Kidney capillary endothelial cell (primary cell): ENCODE measurements around the gene LTBP1.

Experiments used
- DNase-seq: peaks from one replicate; pipeline ENCODE4 v3.0.0-alpha.2; 2018; ENCODE audit warnings: low spot score

Gene LTBP1

DNA sequence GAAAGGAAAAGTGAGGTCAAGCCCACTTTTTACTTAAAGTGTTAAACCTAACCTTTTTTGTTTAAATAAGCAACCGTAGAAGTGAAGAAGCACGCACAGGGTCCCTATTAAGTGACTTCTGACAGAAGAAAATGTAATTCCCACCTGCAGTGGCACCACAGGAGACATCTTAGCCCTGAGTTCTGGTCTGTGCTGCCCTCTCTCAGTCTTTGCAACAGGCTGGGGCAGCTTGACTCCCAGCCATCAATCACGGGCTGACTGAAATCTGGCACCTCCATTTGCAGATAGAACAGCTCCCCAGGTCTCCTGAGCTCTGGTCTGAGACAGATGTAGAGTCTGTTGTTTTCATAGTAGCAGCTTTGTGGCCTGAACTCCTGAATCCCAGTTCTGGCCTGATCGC, 170.0 kb downstream of the LTBP1 start:
- no peak for DNase-seq

DNA sequence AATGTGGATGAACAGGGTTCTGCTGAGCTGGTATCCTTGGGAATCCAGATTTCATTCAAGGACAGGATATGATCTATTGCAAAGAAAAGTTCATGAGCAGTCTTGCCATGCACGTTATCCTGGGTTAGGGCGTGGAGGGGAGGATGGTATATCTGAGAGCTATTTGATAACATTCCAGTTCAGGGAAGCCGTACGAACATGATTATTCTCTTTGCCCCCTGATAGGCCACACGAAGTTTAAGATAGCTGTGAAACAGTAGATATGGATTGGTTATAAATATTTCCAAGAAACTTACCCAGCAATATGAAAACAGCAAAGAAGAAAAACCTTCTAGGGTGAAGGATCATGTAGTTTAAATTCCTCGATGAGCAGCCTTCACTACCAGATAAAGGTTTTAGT, 171.9 kb downstream of the LTBP1 start:
- no peak for DNase-seq

DNA sequence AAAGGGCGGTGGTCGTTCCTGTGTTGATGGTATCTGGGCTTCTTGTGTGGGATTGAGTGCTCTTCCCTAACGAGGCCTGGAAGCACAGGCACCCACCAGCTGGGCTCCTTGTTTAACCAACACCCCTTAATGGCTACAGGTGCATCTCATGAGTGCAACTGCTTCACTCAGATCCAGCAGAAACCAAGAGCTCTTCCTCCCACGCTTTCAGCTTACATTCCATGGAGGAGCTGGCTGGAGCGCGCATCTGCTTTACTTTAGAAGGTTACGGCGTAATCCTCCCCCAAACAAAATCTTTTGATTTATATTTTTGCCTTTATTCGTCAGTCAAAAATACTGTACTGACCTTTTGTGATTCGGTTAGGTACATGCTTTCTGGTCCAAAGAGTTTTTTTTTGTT, 174.7 kb downstream of the LTBP1 start:
- no peak for DNase-seq

DNA sequence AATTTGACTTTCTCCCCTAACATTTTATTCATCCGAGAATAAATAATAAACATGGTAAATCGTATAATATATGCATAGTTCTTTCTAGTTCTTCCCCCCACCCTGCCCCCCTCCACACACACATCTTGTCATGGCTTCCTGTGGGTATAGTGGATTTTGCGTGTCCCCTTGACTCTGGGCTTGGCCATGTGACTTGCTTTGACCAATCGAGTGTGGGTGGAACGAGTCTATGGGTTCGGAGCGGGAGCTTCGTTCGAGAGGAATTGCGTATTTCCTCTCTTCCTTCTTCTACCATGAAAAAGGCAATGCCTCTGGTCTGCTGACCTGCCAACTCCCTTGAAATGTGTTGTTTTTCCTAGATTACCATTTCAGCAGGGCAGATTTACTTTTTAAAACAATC, 175.2 kb downstream of the LTBP1 start:
- DNase-seq = no peak

DNA sequence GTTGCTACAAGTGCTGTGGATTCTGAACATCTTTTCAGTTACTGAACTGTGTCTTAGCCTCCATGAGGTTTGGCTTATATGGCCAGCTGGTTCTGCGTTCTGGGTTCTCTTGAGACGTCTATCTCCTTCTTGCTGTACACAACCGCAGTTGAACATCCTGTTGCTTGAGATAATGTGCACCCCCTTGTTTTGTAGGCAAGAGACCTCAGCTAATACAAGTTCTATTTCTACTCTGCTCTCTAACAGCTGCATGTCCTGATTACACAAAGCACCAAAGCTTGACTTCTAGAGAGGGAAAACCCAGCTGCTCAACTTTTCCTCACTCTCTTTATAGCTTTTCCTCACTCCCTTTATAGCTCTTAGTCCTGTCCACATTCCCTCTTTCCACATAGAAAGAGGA, 176.0 kb downstream of the LTBP1 start:
- no peak for DNase-seq

DNA sequence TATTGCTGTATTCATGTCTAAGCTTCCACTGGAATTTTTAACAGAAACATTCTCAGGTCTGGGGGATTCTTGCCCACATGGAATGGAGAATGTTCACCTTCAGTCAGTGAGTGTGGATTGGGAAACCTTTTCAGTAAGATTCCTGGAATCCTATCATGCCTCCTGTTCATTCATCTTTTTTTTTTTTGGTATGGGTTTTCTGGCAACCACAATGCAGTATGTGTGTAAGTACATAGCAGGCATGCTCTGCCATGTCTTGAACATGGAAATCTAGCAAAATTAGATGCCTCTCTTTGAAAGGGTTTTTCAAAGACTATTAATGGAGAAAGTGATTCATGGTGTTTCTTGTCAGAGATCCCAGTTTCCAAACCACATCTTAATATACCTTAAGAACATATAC, 176.5 kb downstream of the LTBP1 start:
- DNase-seq = no peak

DNA sequence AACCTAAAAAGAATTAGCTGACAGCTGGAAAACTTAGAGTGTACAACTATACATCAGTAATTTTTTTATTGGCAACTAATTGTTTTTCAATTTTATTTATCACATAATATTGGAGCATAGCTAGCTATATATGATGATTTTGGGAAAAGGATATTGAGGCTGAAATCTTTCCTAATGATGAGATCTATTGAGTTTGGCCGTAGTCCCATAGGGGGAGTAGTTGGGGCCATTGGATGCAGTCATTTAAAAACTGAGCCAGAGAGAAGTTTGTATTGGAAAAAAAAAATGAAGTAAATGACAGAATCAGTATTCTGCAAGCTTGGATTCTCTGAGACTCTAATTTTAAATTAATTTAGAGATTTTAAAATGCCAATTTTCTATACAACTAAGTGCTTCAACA, 179.8 kb downstream of the LTBP1 start:
- DNase-seq = no peak

DNA sequence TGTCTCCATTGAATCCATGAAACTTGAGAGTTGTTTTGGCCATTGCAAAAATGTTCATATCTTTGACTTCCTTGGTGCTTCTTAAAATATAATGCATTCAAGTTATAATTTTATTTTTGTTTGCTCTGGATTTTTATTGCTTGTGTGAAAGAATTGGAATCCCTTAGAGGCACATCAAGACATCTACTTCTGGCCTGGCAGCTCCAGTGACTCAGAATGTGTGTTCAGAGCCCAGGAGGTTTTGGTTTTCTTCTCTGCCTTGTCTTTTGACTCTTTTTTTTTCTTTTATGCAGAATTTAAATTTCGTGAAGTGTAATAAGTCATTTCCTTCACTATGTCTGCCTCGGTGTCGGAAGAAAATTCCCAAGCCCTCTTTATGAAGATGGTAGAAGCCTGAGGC, 180.2 kb downstream of the LTBP1 start:
- DNase-seq = no peak

DNA sequence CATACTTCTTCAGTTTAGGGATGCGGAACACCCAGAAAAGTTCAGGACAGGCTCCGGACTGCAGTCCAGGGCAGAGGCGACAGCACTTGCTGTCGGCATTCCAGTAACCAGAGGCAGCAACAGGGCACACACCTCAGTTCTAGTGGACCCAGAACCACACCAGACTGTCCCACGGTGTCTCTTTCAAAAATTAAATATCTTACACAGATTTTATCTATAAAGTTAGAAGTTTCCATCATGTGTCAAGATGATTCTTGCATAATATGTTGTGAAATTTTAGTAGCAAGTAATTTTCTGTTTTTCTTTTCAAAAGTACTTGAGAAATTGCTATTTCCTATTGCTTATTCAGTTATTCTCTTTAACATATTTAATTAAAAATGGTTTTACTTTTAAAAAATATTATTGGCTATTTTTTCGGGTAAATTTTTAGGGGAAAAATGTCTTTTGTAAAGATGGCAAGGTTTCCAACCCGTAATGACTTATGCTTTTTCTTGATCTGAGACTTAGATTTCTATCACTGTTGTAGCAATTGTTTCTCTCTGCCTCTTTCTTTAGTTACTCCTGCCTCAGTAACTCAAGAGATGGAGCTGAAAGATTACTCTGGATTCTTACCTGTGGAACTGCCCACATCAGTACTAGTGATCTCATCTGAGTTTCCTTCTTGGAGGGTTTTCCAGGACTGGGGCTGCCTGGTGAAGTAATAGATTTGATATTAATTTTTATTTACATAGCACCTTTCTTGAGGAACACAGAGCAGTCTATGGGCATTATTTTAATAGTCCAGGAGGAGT, 182.7 kb downstream of the LTBP1 start:
- no peak for DNase-seq

DNA sequence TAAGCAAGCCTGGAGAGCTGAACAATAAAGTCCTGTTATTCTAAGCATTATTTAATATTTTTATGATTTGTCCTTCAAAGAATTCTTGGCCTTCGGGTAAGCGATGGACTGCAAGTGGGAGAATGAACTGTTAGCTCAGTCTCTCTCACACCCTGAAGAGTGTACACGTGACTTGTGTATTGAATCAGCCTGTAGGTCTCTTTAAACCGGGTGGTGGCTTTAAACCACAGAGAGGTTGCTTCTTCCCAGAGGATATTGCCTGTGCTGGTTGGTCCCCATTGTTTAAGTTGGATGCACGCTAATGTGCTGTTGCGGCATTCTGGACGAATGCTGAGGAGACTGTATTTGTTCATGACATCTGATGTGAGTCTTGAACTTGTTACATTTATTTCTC, 183.3 kb downstream of the LTBP1 start:
- DNase-seq = no peak

DNA sequence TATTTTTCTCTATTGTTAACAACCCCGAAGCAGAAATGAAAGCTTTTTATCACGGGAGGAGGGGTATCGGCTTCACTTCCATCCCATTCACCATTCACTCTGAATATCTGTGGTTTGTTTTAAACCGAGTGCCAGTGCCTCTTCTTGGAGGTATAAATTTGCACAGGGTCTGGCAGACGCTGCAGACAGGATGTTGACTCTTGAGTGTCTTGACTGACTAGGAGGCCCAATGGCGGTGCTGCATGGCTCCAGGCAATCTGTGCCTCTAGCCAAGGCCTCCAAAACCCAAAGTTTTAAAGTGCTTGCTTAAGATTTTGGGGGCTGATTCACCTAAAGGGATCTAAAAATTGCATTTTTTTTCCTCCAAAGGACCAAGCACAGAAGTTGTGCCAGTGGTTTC, 183.8 kb downstream of the LTBP1 start:
- DNase-seq = no peak

DNA sequence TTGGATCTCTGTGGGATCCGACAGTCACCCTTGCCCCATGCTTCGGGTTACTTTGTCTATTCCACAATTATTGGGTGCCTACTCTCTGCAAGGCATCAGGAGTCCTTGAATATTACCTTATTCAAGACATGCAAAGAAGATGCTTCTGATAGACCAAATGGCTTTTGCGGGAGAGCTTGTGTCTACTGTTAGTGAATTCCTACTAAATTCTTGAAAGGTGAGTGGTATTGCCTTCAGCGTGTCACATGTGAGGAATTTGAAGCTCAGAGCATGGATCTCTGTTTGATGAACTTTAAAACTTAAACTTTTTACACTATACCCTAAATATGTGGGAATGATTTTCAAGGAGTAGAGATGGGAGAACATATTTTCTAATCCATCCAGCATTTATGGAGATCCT, 184.4 kb downstream of the LTBP1 start:
- no peak for DNase-seq

DNA sequence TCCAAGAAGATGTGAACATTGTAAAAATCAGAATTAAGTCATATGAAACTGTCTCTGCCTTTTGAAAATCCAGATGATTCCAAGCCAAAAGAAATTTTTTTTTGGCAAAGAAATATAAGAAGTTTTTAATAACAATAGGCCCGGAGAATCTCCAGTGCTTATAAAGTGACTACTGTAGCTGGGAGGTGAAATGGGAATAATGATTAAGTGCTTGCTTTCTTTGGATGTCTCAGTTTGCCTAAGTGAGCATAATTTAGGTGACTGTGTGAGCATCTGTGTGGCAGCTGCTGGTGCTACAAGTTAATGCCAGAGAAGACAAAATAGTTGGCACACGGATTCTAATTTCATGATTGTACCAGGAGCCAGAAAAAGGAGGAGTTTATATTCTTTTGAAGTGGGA, 185.0 kb downstream of the LTBP1 start:
- no peak for DNase-seq

DNA sequence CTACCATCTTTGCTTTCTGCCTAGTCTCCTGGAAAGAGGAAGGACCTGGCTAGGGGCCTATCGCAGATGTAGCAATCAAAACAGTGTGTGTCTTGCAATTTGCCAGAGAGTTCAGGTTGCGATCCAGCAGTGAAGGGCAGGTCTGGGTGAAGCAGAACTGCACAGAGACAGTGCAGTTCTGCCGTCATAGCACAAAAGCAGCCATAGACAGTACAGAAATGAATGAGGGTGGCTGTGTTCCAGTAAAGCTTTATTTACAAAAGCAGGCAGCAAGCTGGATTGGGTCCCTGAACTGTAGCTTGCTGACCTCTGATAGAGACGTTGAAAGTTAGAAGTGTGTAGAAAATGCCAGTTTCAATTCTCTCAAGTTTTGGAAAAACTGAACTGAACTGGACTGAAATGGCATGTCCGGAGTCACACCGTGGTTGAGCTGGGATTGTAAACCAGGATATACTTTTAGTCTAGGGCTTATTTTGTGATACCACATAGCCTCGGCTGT, 186.8 kb downstream of the LTBP1 start:
- no peak for DNase-seq

DNA sequence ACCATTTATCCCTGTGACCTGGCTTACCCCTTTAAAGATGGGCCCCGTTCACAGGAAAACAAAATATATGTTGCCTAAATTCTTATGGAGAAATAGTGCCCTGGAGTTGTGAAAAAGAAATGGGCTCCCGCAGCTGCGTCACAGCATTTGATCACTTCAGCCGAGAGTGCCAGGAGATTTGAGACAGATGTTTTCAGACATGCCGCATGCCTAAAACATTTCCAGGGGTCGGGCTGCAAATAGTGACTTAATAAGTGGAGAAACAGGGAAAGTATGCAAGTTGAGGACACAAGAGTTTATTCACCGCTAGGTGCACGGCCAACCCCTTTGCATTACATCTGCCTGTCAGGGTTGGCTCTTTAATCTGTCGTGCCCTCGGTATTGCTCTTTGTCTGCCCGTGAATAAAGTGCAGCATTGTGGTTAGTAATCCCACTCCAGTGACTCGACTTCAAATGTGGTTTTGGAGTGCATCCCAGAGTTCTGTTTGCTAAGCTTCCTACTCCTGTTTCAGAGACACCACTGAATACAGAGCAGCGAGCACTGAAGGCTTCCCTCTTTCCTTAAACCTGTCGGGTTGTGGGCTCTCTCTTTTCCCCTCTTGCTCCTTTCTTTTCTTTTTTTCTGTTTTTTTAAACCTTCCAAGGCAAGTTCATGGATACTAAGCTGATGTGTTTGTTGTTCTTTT, 187.5 kb downstream of the LTBP1 start:
- DNase-seq = no peak

DNA sequence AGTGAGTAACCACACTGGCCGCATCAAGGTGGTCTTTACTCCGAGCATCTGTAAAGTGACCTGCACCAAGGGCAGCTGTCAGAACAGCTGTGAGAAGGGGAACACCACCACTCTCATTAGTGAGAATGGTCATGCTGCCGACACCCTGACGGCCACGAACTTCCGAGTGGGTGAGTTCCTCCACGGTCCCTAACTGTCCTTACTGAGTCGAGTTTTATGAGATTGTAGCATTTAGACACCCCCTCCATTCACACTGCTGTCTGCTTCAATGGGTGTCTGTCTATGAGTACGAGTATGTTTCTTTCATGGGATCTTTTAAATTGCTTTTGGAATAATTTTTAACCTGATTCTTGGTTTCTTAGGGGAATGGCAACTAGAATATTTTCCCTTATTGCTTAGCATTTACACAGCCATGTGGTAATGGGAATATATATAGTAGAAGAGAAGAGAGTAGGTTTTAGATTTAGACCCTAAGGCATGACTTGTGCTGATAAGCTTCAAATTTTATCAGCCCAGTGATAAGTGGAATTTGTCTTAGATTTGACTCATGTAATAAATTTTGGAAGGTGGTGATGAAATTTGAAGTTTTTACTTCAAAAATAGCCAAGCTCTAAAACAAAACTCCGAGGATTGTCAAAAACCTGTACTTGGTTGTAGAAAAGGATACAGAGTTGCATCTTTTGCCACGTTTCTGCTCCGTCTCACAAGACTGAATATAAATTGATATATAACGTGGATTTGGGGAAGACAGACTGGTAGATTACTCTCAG, 188.2 kb downstream of the LTBP1 start:
- DNase-seq = no peak

DNA sequence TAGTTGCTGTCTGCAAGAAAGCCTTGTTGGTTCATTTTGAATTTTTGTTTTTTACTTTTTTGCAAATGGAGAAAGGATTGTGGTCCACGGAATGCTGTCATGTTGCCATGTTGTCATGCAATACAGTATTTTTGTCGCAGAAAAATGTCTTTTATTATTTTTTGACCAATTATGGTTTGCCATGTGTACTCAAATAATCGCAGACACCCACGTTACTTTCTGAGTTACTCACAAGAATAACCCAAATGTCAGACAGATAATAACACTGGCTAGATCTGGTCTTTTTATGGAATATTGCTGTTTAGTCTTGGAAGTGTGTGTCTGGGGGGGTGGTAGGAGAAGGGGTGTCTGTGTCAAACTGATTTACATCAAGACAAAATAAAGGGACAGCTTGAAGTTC, 188.9 kb downstream of the LTBP1 start:
- no peak for DNase-seq

DNA sequence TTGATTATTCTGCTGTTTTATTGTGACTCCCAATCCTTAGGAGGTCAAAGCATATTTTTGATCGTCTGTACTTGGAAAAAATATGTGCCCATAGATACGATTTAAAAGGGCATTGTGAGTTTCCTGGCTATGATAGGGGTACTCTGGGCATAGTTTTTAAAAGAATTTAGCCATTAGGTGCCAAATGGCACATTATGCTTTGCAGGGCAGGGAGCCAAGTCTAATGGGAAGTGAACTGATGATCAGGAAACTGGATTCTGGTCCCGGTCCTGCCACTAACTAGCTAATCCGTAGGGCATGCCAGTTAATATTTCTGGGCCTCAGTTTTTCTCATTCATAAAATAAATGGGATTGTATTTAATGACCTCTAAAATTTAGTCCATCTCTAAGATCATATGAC, 189.3 kb downstream of the LTBP1 start:
- no peak for DNase-seq

DNA sequence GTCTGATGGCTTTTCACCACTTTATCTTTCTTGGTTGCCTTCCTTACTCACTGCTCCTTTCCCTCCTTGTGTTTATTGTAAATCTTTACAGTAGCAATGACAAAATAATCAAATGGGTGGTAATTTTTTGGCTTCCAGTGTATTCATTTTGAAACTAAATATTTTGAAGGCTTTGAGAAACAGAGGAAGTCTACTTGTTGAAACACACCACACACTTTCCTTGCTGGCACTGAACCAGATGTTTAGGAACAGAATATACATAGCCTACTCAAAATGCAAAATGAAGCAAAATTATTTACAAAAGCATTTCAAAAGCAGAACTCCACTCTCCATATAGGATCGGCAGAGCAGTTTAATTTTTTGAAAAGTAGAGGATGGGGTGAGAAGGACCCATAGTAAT, 189.8 kb downstream of the LTBP1 start:
- no peak for DNase-seq

DNA sequence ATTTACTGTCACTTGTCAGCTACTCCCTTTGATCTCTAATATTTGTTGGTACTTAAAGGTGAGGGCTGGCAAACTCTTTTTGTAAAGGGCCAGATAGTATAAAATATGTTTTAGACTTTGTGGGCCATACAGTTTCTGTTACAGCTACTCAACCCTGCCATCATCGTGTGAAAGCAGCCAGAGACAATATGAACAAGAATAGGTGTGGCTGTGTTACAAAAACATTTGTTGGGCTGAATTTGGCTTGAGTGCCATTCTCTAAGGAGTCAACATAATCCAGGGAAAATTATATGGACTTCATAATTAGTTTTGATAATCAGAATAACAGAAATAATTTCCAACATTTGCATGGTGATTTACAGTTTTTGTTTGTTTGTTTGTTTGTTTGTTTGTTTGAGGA, 190.6 kb downstream of the LTBP1 start:
- no peak for DNase-seq

DNA sequence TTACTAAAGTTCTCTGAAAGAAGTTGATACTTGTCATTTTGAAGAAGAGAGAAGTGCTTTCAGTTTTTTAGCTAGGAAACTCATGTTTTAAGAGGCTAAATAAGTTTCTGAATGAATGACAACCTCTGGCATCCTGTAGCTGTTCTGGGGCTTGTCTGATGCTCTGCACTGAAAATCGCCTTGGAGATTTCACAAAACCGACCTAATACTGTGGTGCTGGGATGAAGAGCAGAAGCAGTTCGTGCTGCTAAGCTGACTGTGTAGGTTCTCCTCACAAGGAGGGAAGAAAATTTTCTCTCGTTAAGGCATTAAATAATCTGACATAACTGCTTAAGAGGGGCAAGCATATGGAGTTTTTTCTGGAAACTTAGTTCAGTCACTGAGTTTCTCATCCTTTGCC, 193.2 kb downstream of the LTBP1 start:
- DNase-seq = no peak

DNA sequence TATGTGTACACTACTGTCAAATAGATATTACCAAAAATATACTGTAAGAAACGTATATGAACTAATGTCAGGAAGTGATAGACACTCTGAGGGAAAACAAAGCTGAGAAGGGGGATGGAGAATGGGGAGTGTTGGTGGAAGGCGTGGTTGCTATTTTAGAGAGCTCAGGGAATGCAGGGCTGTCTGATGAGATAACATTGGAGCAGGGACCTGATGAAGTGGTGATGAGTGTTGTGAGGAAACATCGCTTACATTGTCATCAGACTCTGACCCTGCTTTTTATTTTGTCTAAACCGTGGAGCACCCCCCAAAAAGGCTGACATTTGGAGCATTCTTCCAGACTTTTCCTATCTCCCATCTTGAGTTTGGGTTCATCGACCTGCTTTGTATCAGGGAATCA, 194.7 kb downstream of the LTBP1 start:
- no peak for DNase-seq

DNA sequence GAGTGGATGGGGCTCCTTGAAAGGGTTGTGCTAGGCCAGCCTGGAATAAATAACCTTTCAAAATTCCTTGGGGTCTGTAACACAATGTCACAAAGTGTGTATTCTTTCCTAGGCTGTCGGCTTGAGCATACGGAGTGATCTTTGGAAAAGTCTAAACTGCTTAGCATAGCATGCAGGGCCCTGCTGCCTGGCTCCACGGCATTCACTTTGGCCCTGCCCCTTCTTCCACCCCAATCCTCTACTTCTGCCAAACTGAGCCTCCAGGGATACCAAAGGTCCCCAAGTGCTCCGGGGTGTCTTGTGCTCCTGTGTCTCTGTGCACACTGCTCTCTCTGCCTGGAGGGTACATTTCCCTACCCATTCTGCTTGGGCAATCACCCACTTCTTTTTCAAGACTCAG, 196.1 kb downstream of the LTBP1 start:
- no peak for DNase-seq
